Measurements from ENCODE around the gene ITGB3. TPM values are rescaled to one million over a fixed set of nuclear protein-coding genes. Genes with fewer than 3 reads are reported as not detected.

ITGB3 gene
- total and polyA plus RNA-seq, 2 of the 4 experiments (the other 2 are of a cell fraction), result 9.8 to 17.6 TPM

- H3K14ac ChIP-seq (replicated peaks; ENCODE audit: low read depth, low read length), result no peak overlapping the region
- dilution Hi-C loops (cut with HindIII; ENCODE audit: low sequenced_read_pairs, unreplicated experiment), result no loop called here
These were observed 47.1 kb downstream of the ITGB3 start for GRCh38 chr17:47300718-47301117.

More at GRCh38 chr17:47300718-47301117, 47.1 kb downstream of the ITGB3 start:
- WGBS, 2 experiments (ENCODE audit: extremely low coverage in 2 of 2, insufficient read length in 1 of 2), result no CpG with 5 or more reads among the region's 1 CpG
- Histone ChIP-seq H2BK15ac (ENCODE audit: low read depth, low read length) (no peak overlapping the region), H4K5ac (ENCODE audit: low read depth, low read length) (no peak overlapping the region), H3K4me1 (ENCODE audit: control insufficient read depth, insufficient read depth, low read length) (peaks cover 7% of the 10 kb centered on the region), H3K56ac (ENCODE audit: extremely low read depth, insufficient read depth, low read length) (no peak overlapping the region), H3K27ac (ENCODE audit: insufficient read depth, low read length) (no peak overlapping the region), H4K91ac (ENCODE audit: insufficient read depth, low read depth, low read length) (no peak overlapping the region), H3K36me3 (ENCODE audit: control insufficient read depth, insufficient read depth, low read length) (peaks cover 49% of the 10 kb centered on the region), H2BK120ac (ENCODE audit: low read depth, low read length) (no peak overlapping the region), H3K4me2 (ENCODE audit: low read depth, low read length) (no peak overlapping the region), H3K79me1 (ENCODE audit: low read depth in 1 of 2, low read length in 2 of 2) (peaks cover 0 to 7% of the 10 kb centered on the region in 2 experiments; a peak in 1 of 4 replicates), H2AK5ac (ENCODE audit: low read depth, low read length) (no peak overlapping the region), H3K27me3 (ENCODE audit: control insufficient read depth, insufficient read depth, low read length) (no peaks in the 10 kb centered on the region), H2BK20ac (ENCODE audit: low read depth, low read length) (no peak overlapping the region), H2AFZ (replicated peaks; ENCODE audit: low read length, poor library complexity) (no peak overlapping the region), H3K9ac (ENCODE audit: low read depth, low read length) (no peak overlapping the region), H3K23ac (ENCODE audit: low read depth, low read length) (no peak overlapping the region), H2AK9ac (replicated peaks; ENCODE audit: low read depth, low read length, poor library complexity) (no peak overlapping the region), H4K20me1 (ENCODE audit: insufficient read depth, low read length) (no peaks in the 10 kb centered on the region), H2BK5ac (ENCODE audit: low read depth, low read length, poor library complexity, severe bottlenecking) (no peak overlapping the region), H3K9me3 (ENCODE audit: control insufficient read depth, insufficient read depth, low read length) (peaks cover 2% of the 10 kb centered on the region; the same call in 1 of the 2 replicates), H3K4ac (ENCODE audit: low read depth, low read length) (no peak overlapping the region), H3K9me1 (ENCODE audit: insufficient read depth, low read length) (peaks cover 23% of the 10 kb centered on the region), H4K8ac (ENCODE audit: low read depth in 2 of 2, low read length in 2 of 2) (no peak overlapping the region), H3K4me3 (ENCODE audit: insufficient read depth, low read depth, low read length) (no peak overlapping the region), H3K18ac (ENCODE audit: low read depth, low read length) (no peak overlapping the region)
- ATAC-seq (ENCODE audit: low read depth) (no peak), DNase-seq (no peak)
- intact Hi-C loops (cut with micrococcal nuclease), result no loop called here
- in situ Hi-C loops (cut with MboI; ENCODE audit: low sequenced_read_pairs), result no loop called here
- POLR2A ChIA-PET (ENCODE audit: unreplicated experiment), result no interaction called here
- CTCF ChIA-PET, result interaction anchor here (0.6 kb wide), 1 partner anchor 18 kb away, joined by 7 read pairs; no protein-coding TSS in a partner anchor
- no TSS peak for BruUV-seq (replicated peaks)
- no peak for TF ChIP-seq MAZ (IDR thresholded peaks at IDR 0.05; ENCODE audit: borderline replicate concordance, low read depth, low read length)
- TF ChIP-seq BHLHE40 (IDR thresholded peaks at IDR 0.05; ENCODE audit: low read depth, low read length), result no peak
- TF ChIP-seq MAFK (IDR thresholded peaks at IDR 0.05; ENCODE audit: low read depth, low read length), result no peak
- TF ChIP-seq RFX5 (IDR thresholded peaks at IDR 0.05; ENCODE audit: low read depth, low read length), result no peak
- no peak for TF ChIP-seq SMC3 (IDR thresholded peaks at IDR 0.05; ENCODE audit: low read depth, low read length)
- no peak for TF ChIP-seq ELK1 (IDR thresholded peaks at IDR 0.05; ENCODE audit: borderline replicate concordance, low read depth, low read length)
- no peak for TF ChIP-seq POLR2A (IDR thresholded peaks at IDR 0.05; ENCODE audit: low read depth, low read length)
- TF ChIP-seq USF2 (IDR thresholded peaks at IDR 0.05; ENCODE audit: low read depth, low read length), result no peak
- TF ChIP-seq NFE2L2 (IDR thresholded peaks at IDR 0.05; ENCODE audit: low read depth, low read length), result no peak
- TF ChIP-seq CTCF (conservative IDR thresholded peaks at IDR 0.05; ENCODE audit: low read depth, low read length), result no peak
- no peak for TF ChIP-seq CHD1 (IDR thresholded peaks at IDR 0.05; ENCODE audit: low read depth, low read length)
